ENCODE data around the gene PDE1C. TPM values are rescaled to one million over a fixed set of nuclear protein-coding genes. Genes with fewer than 3 reads are reported as not detected.
A peak's percentile ranks its signal among the peaks of the same experiment; 100 is the strongest.
"Not testable (repeated sequence)": the region's sequence is repeated elsewhere in the genome, so short reads cannot be mapped to it uniquely, and the experiment has no call there.

Gene PDE1C
- total and polyA plus RNA-seq, 2 donors (not counting 1 experiment from before 2014, with no cell fraction given) = 16.6 to 27.6 TPM

GRCh38 chr7:32078824-32079223 lies 8.6 kb upstream of the PDE1C start:
- no peaks in the 10 kb centered on the region for H3K36me3 ChIP-seq (ENCODE audit: control insufficient read depth, insufficient read depth, low read length)
- no peak overlapping the region for H2AFZ ChIP-seq (ENCODE audit: low read length)
- TF ChIP-seq, protein P1, sequence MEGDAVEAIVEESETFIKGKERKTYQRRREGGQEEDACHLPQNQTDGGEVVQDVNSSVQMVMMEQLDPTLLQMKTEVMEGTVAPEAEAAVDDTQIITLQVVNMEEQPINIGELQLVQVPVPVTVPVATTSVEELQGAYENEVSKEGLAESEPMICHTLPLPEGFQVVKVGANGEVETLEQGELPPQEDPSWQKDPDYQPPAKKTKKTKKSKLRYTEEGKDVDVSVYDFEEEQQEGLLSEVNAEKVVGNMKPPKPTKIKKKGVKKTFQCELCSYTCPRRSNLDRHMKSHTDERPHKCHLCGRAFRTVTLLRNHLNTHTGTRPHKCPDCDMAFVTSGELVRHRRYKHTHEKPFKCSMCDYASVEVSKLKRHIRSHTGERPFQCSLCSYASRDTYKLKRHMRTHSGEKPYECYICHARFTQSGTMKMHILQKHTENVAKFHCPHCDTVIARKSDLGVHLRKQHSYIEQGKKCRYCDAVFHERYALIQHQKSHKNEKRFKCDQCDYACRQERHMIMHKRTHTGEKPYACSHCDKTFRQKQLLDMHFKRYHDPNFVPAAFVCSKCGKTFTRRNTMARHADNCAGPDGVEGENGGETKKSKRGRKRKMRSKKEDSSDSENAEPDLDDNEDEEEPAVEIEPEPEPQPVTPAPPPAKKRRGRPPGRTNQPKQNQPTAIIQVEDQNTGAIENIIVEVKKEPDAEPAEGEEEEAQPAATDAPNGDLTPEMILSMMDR (conservative IDR thresholded peaks at IDR 0.05 in 1 of 2, IDR thresholded peaks at IDR 0.05 in 1 of 2; ENCODE audit: low read depth in 1 of 2, low read length in 2 of 2) = no peak
- TF ChIP-seq EZH2 (IDR thresholded peaks at IDR 0.05; ENCODE audit: low read length, missing control alignments) = no peak
- no peaks in the 10 kb centered on the region for H3K79me2 ChIP-seq (ENCODE audit: control insufficient read depth, insufficient read depth, low read length)
- no peak for DNase-seq (ENCODE audit: low read depth in 2 of 2)
- H3K27ac ChIP-seq (ENCODE audit: insufficient read depth, low read length) = no peak overlapping the region
- no peak overlapping the region for H3K4me3 ChIP-seq (replicated peaks in 1 of 4; ENCODE audit: control extremely low read depth in 1 of 4, insufficient read depth in 1 of 4, low read depth in 3 of 4, low read length in 4 of 4)
- no peaks in the 10 kb centered on the region for H3K9me3 ChIP-seq (ENCODE audit: control insufficient read depth, insufficient read depth, low read depth, low read length)
- H3K9ac ChIP-seq (ENCODE audit: insufficient read depth, low read length) = no peak overlapping the region
- no peaks in the 10 kb centered on the region for H3K27me3 ChIP-seq (ENCODE audit: control insufficient read depth, insufficient read depth, low read length)
- H3K4me1 ChIP-seq (ENCODE audit: control insufficient read depth, extremely low read depth, insufficient read depth, low read length) = no peaks in the 10 kb centered on the region
- no peak overlapping the region for H3K4me2 ChIP-seq (ENCODE audit: extremely low read depth, insufficient read depth, low read length)
- no peaks in the 10 kb centered on the region for H4K20me1 ChIP-seq (ENCODE audit: control insufficient read depth, extremely low read depth, insufficient read depth, low read length)

DNA sequence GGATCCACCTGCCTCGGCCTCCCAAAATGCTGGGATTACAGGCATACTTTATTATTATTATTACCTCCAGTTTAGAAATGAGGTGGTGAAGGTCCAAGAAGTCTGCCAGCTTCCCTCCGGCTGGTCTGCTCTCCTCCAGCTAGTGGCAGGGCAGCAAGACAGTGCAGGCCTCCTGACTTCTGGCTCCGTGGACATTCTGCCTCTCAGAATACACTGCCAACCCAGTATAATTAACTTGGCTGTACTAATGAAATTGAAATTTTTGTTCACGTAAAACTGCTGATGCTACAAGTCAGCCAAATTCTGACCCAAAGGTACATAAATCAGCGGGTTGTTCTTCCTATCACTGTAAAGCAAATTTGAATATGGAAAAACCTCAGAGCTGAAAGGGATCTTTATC lies 7.6 kb upstream of the PDE1C start:
- DNase-seq (ENCODE audit: low read depth in 2 of 2) = no peak
- H3K4me3 ChIP-seq (replicated peaks in 1 of 4; ENCODE audit: control extremely low read depth in 1 of 4, insufficient read depth in 1 of 4, low read depth in 3 of 4, low read length in 4 of 4) = no peak overlapping the region
- no peak overlapping the region for H3K9ac ChIP-seq (ENCODE audit: insufficient read depth, low read length)
- H3K4me2 ChIP-seq (ENCODE audit: extremely low read depth, insufficient read depth, low read length) = no peak overlapping the region
- H3K79me2 ChIP-seq (ENCODE audit: control insufficient read depth, insufficient read depth, low read length) = no peaks in the 10 kb centered on the region
- no peak overlapping the region for H3K27ac ChIP-seq (ENCODE audit: insufficient read depth, low read length)
- H3K4me1 ChIP-seq (ENCODE audit: control insufficient read depth, extremely low read depth, insufficient read depth, low read length) = no peaks in the 10 kb centered on the region
- no peaks in the 10 kb centered on the region for H4K20me1 ChIP-seq (ENCODE audit: control insufficient read depth, extremely low read depth, insufficient read depth, low read length)
- H2AFZ ChIP-seq (ENCODE audit: low read length) = no peak overlapping the region
- TF ChIP-seq, protein P1 (conservative IDR thresholded peaks at IDR 0.05 in 1 of 2, IDR thresholded peaks at IDR 0.05 in 1 of 2; ENCODE audit: low read depth in 1 of 2, low read length in 2 of 2) = no peak
- TF ChIP-seq EZH2 (IDR thresholded peaks at IDR 0.05; ENCODE audit: low read length, missing control alignments) = no peak
- no peaks in the 10 kb centered on the region for H3K27me3 ChIP-seq (ENCODE audit: control insufficient read depth, insufficient read depth, low read length)
- H3K36me3 ChIP-seq (ENCODE audit: control insufficient read depth, insufficient read depth, low read length) = no peaks in the 10 kb centered on the region
- H3K9me3 ChIP-seq (ENCODE audit: control insufficient read depth, insufficient read depth, low read depth, low read length) = no peaks in the 10 kb centered on the region

DNA sequence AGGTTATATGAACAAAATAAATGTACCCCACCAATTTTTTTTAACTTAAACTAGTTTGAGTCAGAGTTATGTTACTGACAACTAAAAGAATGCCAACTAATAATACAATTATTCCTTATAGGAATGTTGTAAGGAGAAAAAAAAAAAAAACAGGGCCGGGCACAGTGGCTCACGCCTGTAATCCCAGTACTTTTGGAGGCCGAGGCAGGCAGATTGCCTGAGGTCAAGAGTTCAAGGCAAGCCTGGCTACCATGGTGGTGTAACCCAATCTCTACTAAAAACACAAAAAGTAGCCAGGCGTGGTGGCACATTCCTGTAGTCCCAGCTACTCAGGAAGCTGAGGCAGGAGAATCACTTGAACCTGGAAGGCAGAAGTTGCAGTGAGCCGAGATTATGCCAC lies 6.6 kb upstream of the PDE1C start:
- peak in 1 of 2 donors; percentile 32 for DNase-seq (ENCODE audit: low read depth in 2 of 2)
- H2AFZ ChIP-seq (ENCODE audit: low read length) = not testable (repeated sequence)

More for the DNA sequence above, 6.6 kb upstream of the PDE1C start:
- H3K36me3 ChIP-seq (ENCODE audit: control insufficient read depth, insufficient read depth, low read length); H4K20me1 ChIP-seq (ENCODE audit: control insufficient read depth, extremely low read depth, insufficient read depth, low read length); H3K79me2 ChIP-seq (ENCODE audit: control insufficient read depth, insufficient read depth, low read length); H3K9me3 ChIP-seq (ENCODE audit: control insufficient read depth, insufficient read depth, low read depth, low read length); H3K27ac ChIP-seq (ENCODE audit: insufficient read depth, low read length); H3K4me2 ChIP-seq (ENCODE audit: extremely low read depth, insufficient read depth, low read length); H3K4me1 ChIP-seq (ENCODE audit: control insufficient read depth, extremely low read depth, insufficient read depth, low read length); H3K4me3 ChIP-seq (replicated peaks in 1 of 4; ENCODE audit: control extremely low read depth in 1 of 4, insufficient read depth in 1 of 4, low read depth in 3 of 4, low read length in 4 of 4); H3K27me3 ChIP-seq (ENCODE audit: control insufficient read depth, insufficient read depth, low read length); H3K9ac ChIP-seq (ENCODE audit: insufficient read depth, low read length): not testable (repeated sequence)
